Measurements from ENCODE around the gene AKR7A3. TPM values are rescaled to one million over a fixed set of nuclear protein-coding genes. Genes with fewer than 3 reads are reported as not detected.

Gene AKR7A3
- total and polyA plus RNA-seq, 8 donors = 24.0 to 510 (median 145) TPM

DNA sequence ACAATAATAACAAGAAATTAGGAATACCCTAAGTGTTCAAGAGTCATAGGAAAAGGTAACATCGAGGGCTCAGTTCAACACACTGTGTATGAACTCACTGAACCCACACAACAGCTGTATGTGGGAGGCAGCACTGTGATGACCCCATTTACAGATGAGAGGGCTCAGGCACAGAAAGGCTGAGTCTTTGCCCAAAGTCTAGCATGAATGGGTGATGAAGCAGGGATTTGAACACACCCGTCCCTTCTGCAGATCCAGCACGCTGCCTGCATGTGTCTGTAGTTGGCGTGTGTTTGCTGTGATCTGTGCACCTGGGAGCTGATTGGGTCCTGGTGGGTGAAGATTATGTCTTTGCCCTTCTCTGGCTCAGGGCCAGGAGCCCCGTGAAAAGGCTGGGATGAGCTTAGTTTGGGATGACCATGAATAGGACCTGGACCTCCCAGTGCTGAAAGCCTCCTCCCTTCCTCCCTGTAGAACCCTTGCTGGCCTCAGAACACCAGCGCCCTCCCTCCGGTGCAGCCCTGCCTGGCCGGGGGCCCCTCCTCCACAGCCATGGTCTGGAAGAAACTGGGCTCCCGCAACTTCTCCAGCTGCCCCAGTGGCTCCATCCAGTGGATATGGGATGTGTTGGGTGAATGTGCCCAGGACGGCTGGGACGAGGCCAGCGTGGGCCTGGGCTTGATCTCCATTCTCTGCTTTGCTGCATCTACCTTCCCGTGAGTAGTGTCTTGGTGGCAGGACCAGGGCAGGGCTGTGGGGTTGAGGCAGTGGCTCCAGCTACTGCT, 28.7 kb upstream of the AKR7A3 start:
- DNase-seq = no peak
- peaks cover 10 to 50% (median 36%) of the 10 kb centered on the region in 4 donors for H3K4me1 ChIP-seq
- intact Hi-C loops (cut with DNase I; ENCODE audit: low total_unique reads) = no loop called here

DNA sequence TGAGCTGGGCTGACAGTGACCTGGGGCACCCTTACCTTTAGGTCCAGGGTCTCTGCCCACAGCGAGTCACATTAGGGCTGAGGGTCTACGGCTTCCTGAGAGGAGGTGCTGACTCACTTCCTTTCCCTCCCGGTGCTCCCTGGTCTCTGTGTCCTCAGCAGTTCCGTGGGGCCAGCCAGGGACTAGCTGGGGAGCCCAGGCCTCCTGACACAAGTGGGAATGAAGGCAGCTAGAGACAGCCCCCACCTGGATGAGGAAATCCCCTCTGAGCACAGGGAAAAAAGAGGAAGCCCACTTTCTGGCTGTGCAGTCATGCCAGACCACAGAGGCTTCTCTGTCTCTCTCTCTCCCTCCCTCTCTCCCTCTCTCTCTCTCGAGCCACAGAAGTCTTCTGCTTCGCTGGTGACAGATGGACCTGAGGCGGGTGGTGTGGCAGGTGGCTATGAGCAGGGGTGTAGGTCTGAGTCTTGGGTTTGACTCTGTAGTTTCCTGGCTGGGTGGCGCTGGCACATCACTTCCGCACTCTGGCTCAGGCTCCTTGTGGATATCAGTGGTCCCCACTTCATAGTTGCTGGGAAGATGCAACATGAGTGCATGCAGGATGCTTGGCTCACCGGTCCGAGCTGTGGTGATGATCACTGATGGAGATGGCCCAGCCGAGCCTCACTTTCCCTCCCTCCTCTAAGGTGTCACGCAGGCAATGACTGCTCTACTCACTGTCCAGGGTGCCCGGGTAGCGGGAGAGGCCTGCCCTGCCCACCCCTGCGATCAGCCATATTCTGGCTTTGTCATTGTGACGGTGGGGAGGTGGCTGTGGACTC, 27.0 kb upstream of the AKR7A3 start:
- peaks cover 18 to 60% (median 48%) of the 10 kb centered on the region in 4 donors for H3K4me1 ChIP-seq
- H3K27ac ChIP-seq = no peak overlapping the region
- no peak for TF ChIP-seq POLR2A (IDR thresholded peaks at IDR 0.05)
- TF ChIP-seq EP300 (IDR thresholded peaks at IDR 0.05) = no peak
- TF ChIP-seq POLR2AphosphoS5 (IDR thresholded peaks at IDR 0.05) = no peak
- TF ChIP-seq, protein P1, sequence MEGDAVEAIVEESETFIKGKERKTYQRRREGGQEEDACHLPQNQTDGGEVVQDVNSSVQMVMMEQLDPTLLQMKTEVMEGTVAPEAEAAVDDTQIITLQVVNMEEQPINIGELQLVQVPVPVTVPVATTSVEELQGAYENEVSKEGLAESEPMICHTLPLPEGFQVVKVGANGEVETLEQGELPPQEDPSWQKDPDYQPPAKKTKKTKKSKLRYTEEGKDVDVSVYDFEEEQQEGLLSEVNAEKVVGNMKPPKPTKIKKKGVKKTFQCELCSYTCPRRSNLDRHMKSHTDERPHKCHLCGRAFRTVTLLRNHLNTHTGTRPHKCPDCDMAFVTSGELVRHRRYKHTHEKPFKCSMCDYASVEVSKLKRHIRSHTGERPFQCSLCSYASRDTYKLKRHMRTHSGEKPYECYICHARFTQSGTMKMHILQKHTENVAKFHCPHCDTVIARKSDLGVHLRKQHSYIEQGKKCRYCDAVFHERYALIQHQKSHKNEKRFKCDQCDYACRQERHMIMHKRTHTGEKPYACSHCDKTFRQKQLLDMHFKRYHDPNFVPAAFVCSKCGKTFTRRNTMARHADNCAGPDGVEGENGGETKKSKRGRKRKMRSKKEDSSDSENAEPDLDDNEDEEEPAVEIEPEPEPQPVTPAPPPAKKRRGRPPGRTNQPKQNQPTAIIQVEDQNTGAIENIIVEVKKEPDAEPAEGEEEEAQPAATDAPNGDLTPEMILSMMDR (IDR thresholded peaks at IDR 0.05) = no peak
- H3K27me3 ChIP-seq = no peaks in the 10 kb centered on the region
- peaks cover 0 to 30% (median 26%) of the 10 kb centered on the region in 4 donors for H3K36me3 ChIP-seq
- WGBS, 5 donors = 72 to 85% (median 78%) methylated on average over 11 to 17 of the region's 17 CpGs
- no peaks in the 10 kb centered on the region for H3K9me3 ChIP-seq
- DNase-seq = no peak
- H3K4me3 ChIP-seq = no peak overlapping the region
- intact Hi-C loops (cut with DNase I; ENCODE audit: low total_unique reads) = no loop called here

More for the DNA sequence above, 28.7 kb upstream of the AKR7A3 start:
- H3K27ac ChIP-seq = no peak overlapping the region
- H3K27me3 ChIP-seq = no peaks in the 10 kb centered on the region
- TF ChIP-seq, protein P1 (IDR thresholded peaks at IDR 0.05) = no peak
- TF ChIP-seq POLR2A (IDR thresholded peaks at IDR 0.05) = no peak
- TF ChIP-seq EP300 (IDR thresholded peaks at IDR 0.05) = no peak
- TF ChIP-seq POLR2AphosphoS5 (IDR thresholded peaks at IDR 0.05) = no peak
- H3K36me3 ChIP-seq = peaks cover 0 to 39% (median 35%) of the 10 kb centered on the region in 4 donors
- no peaks in the 10 kb centered on the region for H3K9me3 ChIP-seq
- H3K4me3 ChIP-seq = no peak overlapping the region
- WGBS, 5 donors = 77 to 84% (median 82%) methylated on average over 6 to 13 of the region's 13 CpGs

DNA sequence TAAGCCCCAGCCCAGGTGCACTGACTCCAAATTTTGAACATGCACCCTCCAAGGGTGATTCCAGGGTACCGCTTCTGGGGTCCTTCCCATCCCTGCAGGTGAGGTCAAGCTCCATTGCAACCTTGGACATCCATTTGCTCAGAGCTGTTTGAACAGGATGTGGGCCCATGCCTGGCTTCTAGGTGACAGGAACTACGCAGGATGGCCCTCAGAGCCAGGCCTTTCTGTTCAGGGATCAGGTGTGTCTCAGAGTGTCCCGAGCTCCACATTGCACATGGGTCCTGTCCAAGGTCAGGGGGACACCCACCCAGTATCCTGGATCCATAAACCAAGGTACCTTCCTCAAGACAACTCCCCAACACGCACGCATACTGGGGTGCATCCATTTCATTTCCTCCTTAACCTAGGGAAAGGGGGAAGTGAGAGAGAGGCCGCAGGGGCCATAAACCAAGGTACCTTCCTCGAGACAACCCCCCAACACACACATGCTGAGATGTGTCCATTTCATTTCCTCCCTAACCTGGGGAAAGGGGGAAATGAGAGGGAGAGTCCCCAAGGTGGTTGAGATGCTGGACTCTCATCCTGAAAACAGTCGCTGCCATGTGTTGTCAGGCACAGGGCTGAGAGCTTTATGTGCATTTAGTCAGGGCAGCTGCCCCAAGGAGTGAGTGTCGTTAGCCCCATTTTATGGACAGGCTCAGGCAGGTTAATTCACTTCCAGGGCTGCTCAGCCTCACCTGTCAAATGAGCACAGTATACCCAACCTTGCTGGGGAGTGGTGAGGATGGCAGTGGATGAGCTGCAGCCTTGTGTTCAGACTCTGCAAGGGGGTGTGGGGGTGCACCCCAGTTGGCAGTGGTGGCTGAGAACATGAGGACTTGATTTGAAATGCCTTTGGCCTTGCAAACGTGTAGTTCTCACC, 25.7 kb upstream of the AKR7A3 start:
- H3K27ac ChIP-seq = no peak overlapping the region

More for the DNA sequence above, 25.7 kb upstream of the AKR7A3 start:
- TF ChIP-seq EP300 (IDR thresholded peaks at IDR 0.05) = no peak
- TF ChIP-seq, protein P1 (IDR thresholded peaks at IDR 0.05) = no peak
- no peak for TF ChIP-seq POLR2A (IDR thresholded peaks at IDR 0.05)
- no peak for TF ChIP-seq POLR2AphosphoS5 (IDR thresholded peaks at IDR 0.05)
- Histone ChIP-seq H3K27me3 (no peaks in the 10 kb centered on the region), H3K9me3 (no peaks in the 10 kb centered on the region), H3K4me1 (peaks cover 19 to 74% (median 55%) of the 10 kb centered on the region in 4 donors), H3K36me3 (peaks cover 0 to 22% (median 17%) of the 10 kb centered on the region in 4 donors), H3K4me3 (no peak overlapping the region)
- no peak for DNase-seq
- intact Hi-C loops (cut with DNase I; ENCODE audit: low total_unique reads) = no loop called here
- WGBS, 5 donors = 83 to 88% (median 84%) methylated on average over 9 to 10 of the region's 10 CpGs
